Ishikawa (cell line): ENCODE results near the gene LRCOL1.

ENCODE experiments used
- EP300 ChIP-seq: IDR thresholded peaks from 2 replicates; pipeline ENCODE4 v1.6.1; 2012; ENCODE audit warnings: borderline replicate concordance
- FOXM1 ChIP-seq: IDR thresholded peaks from 2 replicates; pipeline ENCODE4 v1.6.1; 2012; ENCODE audit warnings: low read depth, borderline replicate concordance
- MAX ChIP-seq: IDR thresholded peaks from 2 replicates; pipeline ENCODE4 v1.6.1; 2012
- TF ChIP-seq, protein P1 (sequence below): IDR thresholded peaks from 2 replicates; pipeline ENCODE4 v1.6.1; 2012; ENCODE audit warnings: low read depth, mild to moderate bottlenecking

GRCh38 chr12:132620113-132620898 lies 9.9 kb upstream of the LRCOL1 start:
- TF ChIP-seq, protein P1, sequence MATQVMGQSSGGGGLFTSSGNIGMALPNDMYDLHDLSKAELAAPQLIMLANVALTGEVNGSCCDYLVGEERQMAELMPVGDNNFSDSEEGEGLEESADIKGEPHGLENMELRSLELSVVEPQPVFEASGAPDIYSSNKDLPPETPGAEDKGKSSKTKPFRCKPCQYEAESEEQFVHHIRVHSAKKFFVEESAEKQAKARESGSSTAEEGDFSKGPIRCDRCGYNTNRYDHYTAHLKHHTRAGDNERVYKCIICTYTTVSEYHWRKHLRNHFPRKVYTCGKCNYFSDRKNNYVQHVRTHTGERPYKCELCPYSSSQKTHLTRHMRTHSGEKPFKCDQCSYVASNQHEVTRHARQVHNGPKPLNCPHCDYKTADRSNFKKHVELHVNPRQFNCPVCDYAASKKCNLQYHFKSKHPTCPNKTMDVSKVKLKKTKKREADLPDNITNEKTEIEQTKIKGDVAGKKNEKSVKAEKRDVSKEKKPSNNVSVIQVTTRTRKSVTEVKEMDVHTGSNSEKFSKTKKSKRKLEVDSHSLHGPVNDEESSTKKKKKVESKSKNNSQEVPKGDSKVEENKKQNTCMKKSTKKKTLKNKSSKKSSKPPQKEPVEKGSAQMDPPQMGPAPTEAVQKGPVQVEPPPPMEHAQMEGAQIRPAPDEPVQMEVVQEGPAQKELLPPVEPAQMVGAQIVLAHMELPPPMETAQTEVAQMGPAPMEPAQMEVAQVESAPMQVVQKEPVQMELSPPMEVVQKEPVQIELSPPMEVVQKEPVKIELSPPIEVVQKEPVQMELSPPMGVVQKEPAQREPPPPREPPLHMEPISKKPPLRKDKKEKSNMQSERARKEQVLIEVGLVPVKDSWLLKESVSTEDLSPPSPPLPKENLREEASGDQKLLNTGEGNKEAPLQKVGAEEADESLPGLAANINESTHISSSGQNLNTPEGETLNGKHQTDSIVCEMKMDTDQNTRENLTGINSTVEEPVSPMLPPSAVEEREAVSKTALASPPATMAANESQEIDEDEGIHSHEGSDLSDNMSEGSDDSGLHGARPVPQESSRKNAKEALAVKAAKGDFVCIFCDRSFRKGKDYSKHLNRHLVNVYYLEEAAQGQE: no peak
- no peak for TF ChIP-seq FOXM1
- TF ChIP-seq EP300: no peak
- no peak for TF ChIP-seq MAX
